AG04449 (cell line): ENCODE results near the gene CHST8.

Experiments used
- CTCF ChIA-PET: fragments of 350-600 bp; formaldehyde crosslinking; extraction: SDS; loops from one replicate; lab custom pipeline; 2021; ENCODE audit warnings: antibody characterized with exemption; lab: Yijun Ruan, JAX
- POLR2A ChIA-PET: fragments of 400-600, 350-600 bp; formaldehyde crosslinking; extraction: SDS; loops from one replicate; lab custom pipeline; 2020; ENCODE audit warnings: antibody characterized with exemption, inconsistent platforms; lab: Yijun Ruan, JAX
- DNase-seq: peaks from one replicate; pipeline ENCODE4 v3.0.0-alpha.2; 2010; ENCODE audit warnings: low read depth, low spot score
- H3K4me3 ChIP-seq: 2 replicates; pipeline ENCODE4 v1.5.1; 2011; ENCODE audit warnings: low read depth, mild to moderate bottlenecking, control low read depth, low read length
- CTCF ChIP-seq: IDR thresholded peaks from one replicate; pipeline ENCODE4 v1.5.1; 2011; ENCODE audit warnings: mild to moderate bottlenecking, moderate library complexity, low read length, control low read depth, inconsistent platforms; ENCODE audit not compliant: insufficient read depth; ENCODE audit errors: missing control alignments

Gene CHST8

GRCh38 chr19:33673996-33674625, 52.4 kb downstream of the CHST8 start:
- ChIA-PET POLR2A (no interaction called here), CTCF (no interaction called here)
- no peak for TF ChIP-seq CTCF
- no peak overlapping the region for H3K4me3 ChIP-seq
- no peak for DNase-seq

- CTCF ChIA-PET: no interaction called here
- no peak overlapping the region for H3K4me3 ChIP-seq
- POLR2A ChIA-PET: no interaction called here
- DNase-seq: no peak
- TF ChIP-seq CTCF: no peak
Measured at GRCh38 chr19:33674626-33675367, 53.0 kb downstream of the CHST8 start.

GRCh38 chr19:33675501-33676124, 53.9 kb downstream of the CHST8 start:
- no peak for DNase-seq
- CTCF ChIA-PET: no interaction called here
- no peak for TF ChIP-seq CTCF
- POLR2A ChIA-PET: no interaction called here
- no peak overlapping the region for H3K4me3 ChIP-seq

GRCh38 chr19:33676999-33677665, 55.4 kb downstream of the CHST8 start:
- no peak for DNase-seq
- POLR2A ChIA-PET: no interaction called here
- no peak overlapping the region for H3K4me3 ChIP-seq
- TF ChIP-seq CTCF: no peak
- CTCF ChIA-PET: no interaction called here

- TF ChIP-seq CTCF: no peak
- CTCF ChIA-PET: no interaction called here
- POLR2A ChIA-PET: no interaction called here
- no peak for DNase-seq
- H3K4me3 ChIP-seq: no peak overlapping the region
Measured at GRCh38 chr19:33677745-33678426, 56.1 kb downstream of the CHST8 start.
